Fibroblast of villous mesenchyme (primary cell): Measurements from ENCODE around the gene FUT8. TPM values are rescaled to one million over a fixed set of nuclear protein-coding genes. Genes with fewer than 3 reads are reported as not detected.
A peak's percentile ranks its signal among the peaks of the same experiment; 100 is the strongest.

Source experiments
- DNase-seq: peaks from one replicate; pipeline ENCODE4 v3.0.0-alpha.2; 2010; ENCODE audit warnings: low read depth
- H3K4me3 ChIP-seq: 2 replicates; pipeline ENCODE4 v1.5.1; 2011; ENCODE audit warnings: low read depth, mild to moderate bottlenecking, low read length
- CTCF ChIP-seq: IDR thresholded peaks from 2 replicates; pipeline ENCODE4 v1.5.1; 2012; ENCODE audit warnings: low read depth, mild to moderate bottlenecking, low read length; ENCODE audit not compliant: insufficient read depth
- total RNA-seq: library from RNA; depleted of rRNA; stranded (reverse); fragments of >200 nt; gene quantifications from 2 replicates; pipeline ENCODE4 v1.2.3, GENCODE V29; 2012

Gene FUT8
- total RNA-seq, result 95.3 and 120 TPM in 2 replicates

GRCh38 chr14:65412032-65412846 is at the start of gene FUT8:
Gene FUT8, plus strand, starts transcription at chr14:65412730. Its CDS starts 148,834 bp downstream, at chr14:65561564.
- DNase-seq, result peak; percentile 94
- H3K4me3 ChIP-seq, result peak within 1 kb of the TSS; percentile 73
- TF ChIP-seq CTCF, result peak; percentile 59

- DNase-seq, result no peak
- no peak for TF ChIP-seq CTCF
Measured at GRCh38 chr14:65366802-65367565, 45.5 kb upstream of the FUT8 start.

GRCh38 chr14:65369560-65369959 is 43.0 kb upstream of the FUT8 start:
- no peak for TF ChIP-seq CTCF
- DNase-seq, result no peak
- no peak overlapping the region for H3K4me3 ChIP-seq

More at GRCh38 chr14:65366802-65367565, 45.5 kb upstream of the FUT8 start:
- H3K4me3 ChIP-seq, result no peak overlapping the region

- DNase-seq, result no peak
- no peak for TF ChIP-seq CTCF
- no peak overlapping the region for H3K4me3 ChIP-seq
Measured at GRCh38 chr14:65370801-65371248, 41.7 kb upstream of the FUT8 start.

GRCh38 chr14:65371784-65372183 is 40.7 kb upstream of the FUT8 start:
- no peak overlapping the region for H3K4me3 ChIP-seq
- no peak for TF ChIP-seq CTCF
- no peak for DNase-seq

GRCh38 chr14:65373016-65373670 is 39.4 kb upstream of the FUT8 start:
- H3K4me3 ChIP-seq, result peak overlapping the region; percentile 26
- no peak for DNase-seq
- no peak for TF ChIP-seq CTCF
